SK-N-SH (cell line): Measurements from ENCODE around the gene RHBDL3. TPM values are rescaled to one million over a fixed set of nuclear protein-coding genes. Genes with fewer than 3 reads are reported as not detected.

ENCODE experiments used
- CTCF ChIA-PET: fragments of 300-600, 350-600 bp; formaldehyde crosslinking; extraction: SDS; loops from one replicate; lab custom pipeline; 2021; lab: Yijun Ruan, JAX
- POLR2A ChIA-PET: fragments of 350-600 bp; sonication (Branson Sonifier 250); formaldehyde crosslinking; extraction: SDS; loops from one replicate; lab custom pipeline; 2020; ENCODE audit warnings: antibody characterized with exemption, inconsistent platforms; lab: Yijun Ruan, JAX
- DNase-seq: peaks from one replicate; pipeline ENCODE4 v3.0.0; 2012
- H2AFZ ChIP-seq: fragments of 200-600 bp; sonication (generic); 2 replicates; pipeline ENCODE4 v1.8.1; 2016; ENCODE audit warnings: antibody characterized with exemption, mild to moderate bottlenecking, low read depth
- H3F3A ChIP-seq: fragments of 200-600 bp; sonication (generic); replicated peaks from 2 replicates; pipeline ENCODE3; 2016; ENCODE audit warnings: antibody characterized with exemption, mild to moderate bottlenecking; ENCODE audit not compliant: insufficient read depth
- H3K27ac ChIP-seq, 2 experiments: fragments of 200-500 bp in 1 of 2; fragments of 200-600 bp in 1 of 2; sonication (Bioruptor generic) in 1 of 2; sonication (generic), shearing (Covaris generic) in 1 of 2; 2 replicates each; pipeline versions ENCODE4 v1.5.1 to v1.6.1; 2014 to 2016; ENCODE audit warnings: low read depth in 2 of 2, inconsistent platforms in 1 of 2, low read length in 1 of 2, mild to moderate bottlenecking in 1 of 2, mixed read lengths in 1 of 2
- H3K27me3 ChIP-seq: fragments of 200-600 bp; sonication (generic), shearing (Covaris generic); 2 replicates; pipeline ENCODE4 v1.6.1; 2016; ENCODE audit warnings: mixed run types; ENCODE audit not compliant: insufficient read depth
- H3K36me3 ChIP-seq, 2 experiments: fragments of 200-500 bp in 1 of 2; fragments of 200-600 bp in 1 of 2; sonication (Bioruptor generic) in 1 of 2; sonication (generic) in 1 of 2; replicated peaks in 1 of 2; 2 replicates each; pipeline versions ENCODE3 to v1.5.1; 2014 to 2016; ENCODE audit warnings: low read length in 1 of 2, mild to moderate bottlenecking in 1 of 2; ENCODE audit not compliant: insufficient read depth in 2 of 2, control insufficient read depth in 1 of 2
- H3K4me1 ChIP-seq, 2 experiments: fragments of 200-500 bp in 1 of 2; fragments of 200-600 bp in 1 of 2; sonication (Bioruptor generic) in 1 of 2; sonication (generic), shearing (Covaris generic) in 1 of 2; 2 replicates each; pipeline versions ENCODE4 v1.5.1 to v1.6.1; 2014 to 2016; ENCODE audit warnings: low read depth in 1 of 2, low read length in 1 of 2, mixed run types in 1 of 2; ENCODE audit not compliant: insufficient read depth in 2 of 2, control insufficient read depth in 1 of 2
- H3K4me2 ChIP-seq: fragments of 200-600 bp; sonication (generic), shearing (Covaris generic); 2 replicates; pipeline ENCODE4 v1.6.1; 2017; ENCODE audit warnings: mixed run types
- H3K4me3 ChIP-seq, 2 experiments: fragments of 200-500 bp in 1 of 2; fragments of 200-600 bp in 1 of 2; sonication (Bioruptor generic) in 1 of 2; sonication (generic), shearing (Covaris generic) in 1 of 2; 2 replicates each; pipeline versions ENCODE4 v1.5.1 to v1.8.1; 2014 to 2016; ENCODE audit warnings: low read depth in 2 of 2, inconsistent platforms in 1 of 2, low read length in 1 of 2, mild to moderate bottlenecking in 1 of 2, mixed read lengths in 1 of 2, moderate library complexity in 1 of 2
- H3K79me2 ChIP-seq: fragments of 200-600 bp; sonication (generic); 2 replicates; pipeline ENCODE4 v1.8.1; 2017; ENCODE audit warnings: mild to moderate bottlenecking; ENCODE audit not compliant: insufficient read depth
- H3K9ac ChIP-seq: fragments of 200-600 bp; sonication (generic); 2 replicates; pipeline ENCODE4 v1.6.1; 2017; ENCODE audit warnings: mixed run types
- H3K9me2 ChIP-seq: fragments of 200-600 bp; sonication (generic); 2 replicates; pipeline ENCODE4 v1.6.1; 2017; ENCODE audit warnings: mixed run types
- H3K9me3 ChIP-seq: fragments of 200-600 bp; sonication (generic); 2 replicates; pipeline ENCODE4 v1.6.1; 2017; ENCODE audit warnings: mixed run types, mild to moderate bottlenecking, moderate library complexity
- H4K20me1 ChIP-seq: fragments of 200-600 bp; sonication (generic); 2 replicates; pipeline ENCODE4 v1.6.1; 2017; ENCODE audit warnings: mild to moderate bottlenecking, mixed run types; ENCODE audit not compliant: insufficient read depth
- CTCF ChIP-seq: fragments of 200-600 bp; sonication (generic); IDR thresholded peaks from 2 replicates; pipeline ENCODE4 v1.6.1; 2017; ENCODE audit warnings: antibody characterized with exemption, mild to moderate bottlenecking, moderate library complexity
- ELF1 ChIP-seq: IDR thresholded peaks from 2 replicates; pipeline ENCODE4 v1.4.0; 2012
- EZH2phosphoT487 ChIP-seq: fragments of 200-600 bp; sonication (generic); IDR thresholded peaks from 2 replicates; pipeline ENCODE4 v1.6.1; 2017; ENCODE audit warnings: low read depth, mixed run types, mild to moderate bottlenecking, antibody characterized with exemption, moderate library complexity, borderline replicate concordance
- FOXJ3 ChIP-seq: sonication (generic); formaldehyde crosslinking; IDR thresholded peaks from 2 replicates; pipeline ENCODE4 v1.5.1; 2020; ENCODE audit warnings: mild to moderate bottlenecking, missing genetic modification reagents
- FOXM1 ChIP-seq: IDR thresholded peaks from 2 replicates; pipeline ENCODE4 v1.4.0; 2012; ENCODE audit warnings: low read depth, mild to moderate bottlenecking
- GABPA ChIP-seq: IDR thresholded peaks from 2 replicates; pipeline ENCODE4 v1.4.0; 2012; ENCODE audit warnings: low read depth, mild to moderate bottlenecking
- MAX ChIP-seq: IDR thresholded peaks from 2 replicates; pipeline ENCODE4 v1.4.0; 2012; ENCODE audit warnings: low read depth
- NRF1 ChIP-seq: IDR thresholded peaks from 2 replicates; pipeline ENCODE4 v1.6.1; 2012; ENCODE audit warnings: low read depth, mild to moderate bottlenecking, low read length
- PBX3 ChIP-seq: IDR thresholded peaks from 2 replicates; pipeline ENCODE4; 2012
- RCOR1 ChIP-seq: fragments of 150-350 bp; IDR thresholded peaks from 2 replicates; pipeline ENCODE4 v1.6.1; 2017; ENCODE audit warnings: antibody characterized with exemption, low read length
- RXRA ChIP-seq: IDR thresholded peaks from 2 replicates; pipeline ENCODE4 v1.4.0; 2012; ENCODE audit warnings: low read depth, mild to moderate bottlenecking, borderline replicate concordance
- SIN3A ChIP-seq: IDR thresholded peaks from 2 replicates; pipeline ENCODE4 v1.6.1; 2012; ENCODE audit warnings: low read depth, mild to moderate bottlenecking, low read length, moderate library complexity, borderline replicate concordance
- SMC3 ChIP-seq: IDR thresholded peaks from 2 replicates; pipeline ENCODE4 v1.6.1; 2012; ENCODE audit warnings: low read depth, low read length, improper control_type of control experiment
- USF2 ChIP-seq: fragments of 150-350 bp; IDR thresholded peaks from 2 replicates; pipeline ENCODE4 v1.6.1; 2017; ENCODE audit warnings: antibody characterized with exemption, low read length, low read depth, borderline replicate concordance
- ZBTB33 ChIP-seq: IDR thresholded peaks from 2 replicates; pipeline ENCODE4 v1.4.0; 2012; ENCODE audit warnings: low read depth, borderline replicate concordance
- WGBS: methylation state at CpG from one replicate; pipeline ENCODE4 v1.1.6; 2017; ENCODE audit warnings: low lambda C conversion rate; 5-methylcytosine and 5-hydroxymethylcytosine counted together
- polyA plus RNA-seq, 3 experiments: library from polyadenylated mRNA; depleted of rRNA; stranded (reverse); fragments of >200 nt; gene quantifications; 2 replicates each; pipeline ENCODE4 v1.2.3, GENCODE V29; 2012

The RHBDL3 gene
- polyA plus RNA-seq, 1 of the 3 experiments (the other 2 are of a cell fraction) = 0.72 TPM

GRCh38 chr17:32226886-32227285 lies 38.7 kb upstream of the RHBDL3 start:
- 88% methylated on average over 3 of the region's 3 CpGs for WGBS

More at GRCh38 chr17:32226886-32227285, 38.7 kb upstream of the RHBDL3 start:
- DNase-seq = no peak
- no peak overlapping the region for H2AFZ ChIP-seq
- H3K9ac ChIP-seq = no peak overlapping the region
- H3K79me2 ChIP-seq = no peaks in the 10 kb centered on the region
- TF ChIP-seq SMC3 (no peak), MAX (no peak), RXRA (no peak), ELF1 (no peak), PBX3 (no peak), FOXM1 (no peak), GABPA (no peak), NRF1 (no peak), FOXJ3 (no peak), EZH2phosphoT487 (no peak), CTCF (no peak), ZBTB33 (no peak), USF2 (no peak), SIN3A (no peak), RCOR1 (no peak)
- no peaks in the 10 kb centered on the region for H3F3A ChIP-seq
- H3K4me1 ChIP-seq = no peaks in the 10 kb centered on the region
- H3K27me3 ChIP-seq = no peaks in the 10 kb centered on the region
- no peaks in the 10 kb centered on the region for H4K20me1 ChIP-seq
- H3K4me3 ChIP-seq = no peak overlapping the region
- H3K9me2 ChIP-seq = no peaks in the 10 kb centered on the region
- H3K36me3 ChIP-seq = peaks cover 4 to 20% of the 10 kb centered on the region in 2 experiments
- ChIA-PET CTCF (no interaction called here), POLR2A (no interaction called here)
- no peak overlapping the region for H3K4me2 ChIP-seq
- H3K9me3 ChIP-seq = no peaks in the 10 kb centered on the region
- H3K27ac ChIP-seq = no peak overlapping the region
